Activated CD4-positive, alpha-beta T cell treated with anti-CD3 and anti-CD28 coated beads, Interleukin-2, amount 50 U/mL, for 4 hours (primary cell): ENCODE data around the gene KCTD1.

ENCODE experiments used
- DNase-seq, 2 experiments: peaks; one replicate each; pipeline ENCODE4 v3.0.0-alpha.2; 2020

Gene KCTD1

DNA sequence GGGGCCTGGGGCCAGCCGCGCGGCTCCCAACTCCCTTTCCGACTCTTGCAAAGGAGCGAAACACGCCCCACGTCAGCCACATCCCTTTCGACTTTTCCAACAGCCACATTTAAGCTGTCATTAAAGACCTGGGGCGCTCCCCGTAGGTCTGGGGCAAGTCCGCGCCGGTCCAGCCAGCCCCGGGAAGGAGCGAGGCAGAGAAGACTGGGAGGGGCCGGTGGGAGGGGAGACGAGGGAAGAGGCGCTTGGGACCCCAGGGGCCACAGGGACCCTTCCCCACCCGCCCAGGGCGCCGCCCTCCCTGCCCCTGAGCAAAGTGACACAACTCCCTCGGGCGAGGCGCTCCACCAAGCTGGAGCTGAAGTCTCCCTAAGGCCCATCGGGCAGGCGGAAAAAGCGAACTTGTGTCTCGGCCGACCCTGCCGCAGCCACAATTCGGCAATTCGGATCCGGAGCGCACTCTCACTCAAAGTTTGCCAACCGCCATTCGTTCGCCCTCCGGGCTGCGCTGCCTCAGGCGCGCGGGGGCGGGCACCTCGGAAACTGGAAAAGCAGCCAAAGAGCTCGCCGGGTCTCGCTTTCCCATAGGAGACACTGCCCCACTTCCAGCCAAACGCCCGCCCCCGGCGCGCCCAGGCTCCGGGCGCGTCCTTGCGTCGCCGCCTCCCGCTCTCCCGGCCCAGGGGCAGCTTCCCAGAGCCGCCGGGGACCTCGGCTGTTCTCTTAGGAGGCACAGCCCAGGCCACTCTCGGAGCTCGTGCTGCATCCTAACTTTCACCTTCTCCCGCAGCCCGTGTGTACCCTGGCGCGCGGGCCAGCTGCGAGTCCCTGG, 1.1 kb upstream of the KCTD1 start:
- DNase-seq = no peak

DNA sequence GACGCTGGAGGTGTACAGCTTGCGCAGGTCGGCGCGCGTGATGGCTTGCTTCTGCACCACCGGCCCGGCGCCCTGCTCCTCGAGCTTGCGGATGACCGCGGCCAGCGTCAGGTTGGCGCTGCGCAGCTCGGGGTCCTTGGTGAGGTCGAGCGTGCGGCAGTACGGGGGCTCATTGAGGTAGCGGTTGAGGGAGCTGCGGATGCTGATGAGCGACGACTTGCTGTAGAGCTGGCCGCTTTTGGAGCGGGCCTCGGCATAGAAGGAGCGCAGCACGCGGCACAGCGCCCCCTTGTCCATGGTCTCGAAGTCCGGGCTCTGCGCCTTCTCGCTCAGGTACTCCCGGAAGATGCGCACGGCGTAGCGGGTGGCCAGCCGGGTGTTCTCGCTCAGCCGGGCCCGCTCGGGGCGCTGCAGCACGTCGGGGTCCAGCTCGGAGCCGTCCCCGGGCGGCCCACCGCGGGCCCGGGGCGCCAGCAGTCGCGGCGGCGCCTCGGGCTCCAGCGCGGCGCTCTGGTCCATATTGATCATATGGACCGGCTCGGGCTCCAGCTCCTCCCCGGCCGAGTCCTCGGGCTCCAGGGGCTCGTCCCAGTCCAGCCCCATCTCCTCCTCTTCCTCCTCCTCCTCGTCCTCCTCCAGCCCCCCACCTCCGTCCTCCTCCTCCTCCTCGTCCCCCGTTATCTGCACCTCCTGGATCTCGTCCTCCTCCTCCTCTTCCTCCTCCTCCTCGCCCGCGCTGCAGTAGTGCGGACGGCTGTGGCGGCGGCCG, 523 bp downstream of the KCTD1 start:
- peak; percentile 31 to 38 for DNase-seq

DNA sequence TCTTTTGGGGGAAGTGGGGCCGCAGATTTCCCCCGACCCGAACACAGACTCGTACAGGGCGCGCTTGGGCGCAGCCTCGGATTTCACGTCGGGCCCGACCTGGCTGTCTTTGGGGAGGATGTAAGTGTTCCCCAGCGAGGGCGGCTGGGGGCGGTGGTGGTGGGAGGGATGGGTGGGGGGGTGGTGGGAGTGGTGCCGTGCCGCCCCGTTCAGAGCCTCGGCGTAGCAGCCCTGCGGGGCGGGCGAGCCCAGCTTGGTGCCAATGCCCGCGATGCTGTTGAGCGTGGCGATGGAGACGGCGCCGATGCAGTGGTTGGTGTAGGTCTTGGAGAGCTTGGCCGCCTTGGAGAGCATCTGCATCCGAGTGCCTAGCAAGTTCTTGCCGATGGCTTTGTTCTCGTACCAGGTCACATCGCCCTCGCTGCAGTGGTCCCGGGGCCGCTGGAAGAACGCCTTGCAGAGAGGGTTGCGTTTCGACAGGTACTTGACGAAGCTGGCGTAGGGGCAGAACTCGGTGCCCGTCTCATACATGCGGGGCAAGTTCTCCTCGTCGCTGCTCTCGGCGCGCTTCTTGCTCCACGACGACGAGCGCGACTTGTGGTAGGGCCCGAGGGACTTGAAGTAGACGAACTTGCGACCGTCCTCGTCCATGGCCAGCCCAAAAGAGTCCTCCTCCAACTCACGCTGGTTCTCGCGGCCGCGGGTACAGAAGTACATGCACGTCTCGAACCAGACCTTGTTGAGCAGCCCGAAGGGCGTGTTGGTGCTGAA, 1.3 kb downstream of the KCTD1 start:
- DNase-seq = no peak

DNA sequence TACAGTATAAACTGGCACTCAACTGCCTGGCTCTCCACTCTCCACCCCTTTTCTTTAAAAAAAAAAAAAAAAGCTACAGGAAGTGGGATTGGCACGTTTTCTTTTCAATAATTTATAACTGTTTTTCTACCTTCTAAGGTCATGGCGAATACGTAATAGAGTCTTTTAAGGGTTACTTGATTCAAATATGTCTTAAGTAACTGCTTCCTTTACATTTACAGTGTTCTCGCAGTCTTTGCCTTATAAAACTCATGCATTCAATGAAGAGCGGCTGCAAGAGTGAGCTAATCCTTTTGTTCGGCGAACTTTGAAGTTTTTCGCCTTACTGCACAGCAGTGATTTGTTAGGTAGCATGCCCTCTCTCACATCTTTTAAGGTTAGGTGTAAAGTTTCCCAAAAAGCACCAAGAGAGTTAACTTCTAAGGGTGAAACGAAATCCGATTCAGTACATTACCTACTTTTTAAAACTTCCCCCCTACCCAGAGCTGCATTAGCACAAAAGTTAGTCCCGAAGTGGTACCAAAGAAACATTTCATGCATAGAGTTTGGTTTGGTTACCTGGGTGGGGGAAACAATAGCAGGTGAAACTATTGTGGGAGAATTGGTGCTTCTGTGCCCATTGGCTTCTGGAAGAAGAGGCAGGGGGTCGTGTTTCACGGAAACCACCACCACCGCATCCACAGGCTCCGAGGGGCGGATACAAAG, 2.0 kb downstream of the KCTD1 start:
- no peak for DNase-seq

DNA sequence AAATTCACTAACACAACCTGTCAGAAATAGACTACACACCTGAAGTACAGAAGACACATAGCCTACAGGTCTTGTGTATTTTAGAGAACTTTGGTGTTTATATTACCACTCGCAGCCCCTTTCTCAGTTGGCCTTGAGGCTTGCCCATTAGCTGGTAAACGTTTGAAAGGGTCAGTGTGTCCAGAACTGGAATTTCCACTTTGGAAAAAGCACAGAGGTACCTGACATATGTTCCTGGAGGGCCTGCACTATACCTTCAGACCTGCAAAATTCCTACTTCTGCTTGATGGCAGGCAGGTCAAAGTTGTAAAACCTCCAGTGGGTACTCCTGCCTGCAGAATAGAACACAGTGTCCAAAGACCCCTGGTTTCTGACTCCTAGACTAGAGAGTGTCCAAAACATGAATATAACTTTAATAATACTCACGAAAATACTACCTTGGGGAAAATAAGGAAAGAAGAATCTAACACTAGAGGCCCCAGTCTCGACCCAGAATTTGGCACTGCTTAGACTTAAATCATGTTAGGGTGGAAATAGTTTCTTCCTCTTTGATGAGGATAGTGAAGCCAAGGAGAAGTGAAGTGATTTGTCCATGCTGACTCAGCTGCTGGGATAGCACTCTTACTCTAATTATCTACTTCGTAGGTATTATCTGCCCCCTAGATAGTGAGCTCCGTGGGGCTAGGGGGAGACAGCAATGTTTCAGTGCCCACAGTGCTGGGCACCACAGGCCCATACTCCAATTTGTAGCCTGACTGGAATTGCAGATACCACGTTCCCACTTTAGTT, 2.8 kb downstream of the KCTD1 start:
- no peak for DNase-seq

DNA sequence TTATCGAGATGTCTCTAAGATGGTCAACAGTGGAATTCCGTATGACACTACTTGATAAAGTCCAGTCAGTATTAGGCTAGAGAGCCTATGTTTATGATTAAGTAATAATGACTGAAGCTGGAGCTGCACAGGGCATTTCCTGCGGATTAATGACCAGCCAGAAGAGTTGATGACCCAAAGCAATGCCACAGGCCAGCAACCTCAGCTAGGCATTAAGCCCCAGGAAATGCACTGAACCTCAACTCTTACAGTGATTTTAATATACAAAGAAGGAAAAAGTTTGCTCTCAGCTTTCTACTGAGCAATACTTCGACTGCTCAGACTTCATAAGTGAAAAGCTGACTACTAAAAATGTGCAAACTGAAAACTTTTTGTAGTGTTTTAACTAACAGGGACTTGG, 3.9 kb downstream of the KCTD1 start:
- DNase-seq = no peak

DNA sequence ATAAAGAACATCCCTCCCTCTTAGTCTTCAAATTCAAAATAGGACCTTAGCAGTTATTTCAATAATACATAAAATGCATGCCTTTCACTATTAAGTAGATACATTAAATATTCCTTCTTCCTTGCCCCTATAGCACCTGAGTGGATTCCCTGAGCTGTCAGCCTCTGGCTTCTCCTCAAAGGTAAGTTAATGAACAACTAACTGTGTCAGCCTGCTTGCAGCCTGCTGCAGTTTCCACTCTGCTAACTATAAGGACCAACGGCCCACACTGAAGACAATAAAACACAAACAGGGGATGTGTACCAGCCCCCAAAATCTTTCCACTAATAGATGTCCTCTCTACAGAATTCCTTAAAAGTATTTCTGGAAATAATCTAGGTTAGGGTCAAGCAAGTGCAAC, 5.0 kb downstream of the KCTD1 start:
- DNase-seq = no peak

DNA sequence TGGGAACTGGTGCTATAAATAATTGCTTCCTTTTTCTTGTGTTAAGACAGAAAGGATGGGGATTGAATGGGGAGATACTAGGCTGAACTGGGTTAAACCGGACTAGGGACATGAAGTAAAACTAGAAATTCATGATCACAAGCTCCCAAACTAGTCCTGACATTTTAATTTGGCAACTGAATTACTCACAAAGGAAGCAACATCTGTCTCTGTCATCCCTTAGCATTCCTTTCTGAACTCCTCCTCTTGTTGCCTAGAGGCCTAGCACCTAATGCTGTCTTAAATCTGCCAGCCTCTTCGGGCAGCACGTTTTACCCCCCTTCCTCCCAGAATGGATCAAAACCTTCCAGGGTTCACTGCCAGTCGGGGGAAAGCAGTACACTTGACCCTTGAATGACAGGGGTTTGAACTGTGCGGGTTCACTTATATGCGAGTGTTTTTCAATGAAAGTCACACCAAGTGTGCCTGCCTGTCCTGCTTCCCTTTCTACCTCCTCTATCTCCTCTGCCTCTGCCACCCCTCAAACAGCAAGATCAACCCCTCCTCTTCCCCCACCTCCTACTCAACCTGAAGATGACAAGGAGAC, 8.2 kb downstream of the KCTD1 start:
- DNase-seq = no peak

DNA sequence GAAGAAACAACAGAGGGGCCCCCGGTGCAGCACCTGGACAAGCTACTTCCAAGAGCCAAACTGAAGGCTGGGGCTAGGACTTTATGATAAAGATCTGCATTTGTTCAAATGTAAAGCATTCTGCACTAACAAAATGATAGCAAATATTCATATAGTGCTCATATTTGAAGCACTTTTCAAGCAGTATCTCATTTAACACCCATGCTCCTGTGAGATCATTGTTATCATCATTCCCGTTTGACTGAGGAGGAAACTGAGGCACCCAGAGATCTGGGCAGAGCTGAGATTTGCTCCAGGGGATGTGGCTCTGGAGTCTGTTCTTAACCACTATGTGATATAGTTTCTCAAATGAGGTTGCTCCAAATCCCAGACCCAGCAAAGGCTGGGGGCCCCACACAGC, 9.8 kb downstream of the KCTD1 start:
- DNase-seq = no peak

DNA sequence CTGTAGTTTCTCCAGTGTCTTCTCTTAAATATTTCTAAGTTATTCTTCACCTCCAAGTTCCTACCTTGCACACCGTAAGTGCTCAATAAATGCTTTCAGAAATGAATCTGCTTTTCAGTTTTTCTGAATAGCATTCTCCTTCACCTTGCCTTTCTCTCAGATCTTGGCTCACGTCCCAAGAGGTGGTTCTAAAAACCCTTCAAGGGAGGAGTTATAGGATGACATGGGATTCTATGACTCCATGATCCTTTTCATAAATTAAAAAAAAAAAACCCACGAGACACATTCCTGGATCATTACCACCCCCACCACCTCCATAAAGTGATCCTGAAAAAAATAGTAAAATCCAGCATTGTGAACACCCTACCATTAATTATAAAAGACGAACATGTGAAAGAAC, 11.7 kb downstream of the KCTD1 start:
- DNase-seq = no peak

DNA sequence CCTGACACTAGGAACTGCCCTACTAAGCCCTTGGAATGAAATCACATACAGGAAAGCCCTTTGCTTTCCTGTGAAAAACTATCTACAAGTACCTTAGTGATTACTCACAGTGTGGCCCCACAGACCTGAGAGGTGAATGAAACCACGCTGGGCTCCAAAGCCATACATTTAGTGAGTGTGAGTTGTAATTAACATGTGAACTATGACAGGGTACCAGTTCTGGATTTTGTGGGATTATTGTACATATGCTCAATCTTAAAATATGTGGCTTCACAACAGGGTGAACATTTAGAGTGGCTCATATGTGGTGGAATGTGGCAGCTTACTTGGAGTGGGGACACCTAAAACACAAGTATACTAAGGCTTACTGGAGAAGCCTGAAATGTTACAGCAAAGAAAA, 12.3 kb downstream of the KCTD1 start:
- no peak for DNase-seq

DNA sequence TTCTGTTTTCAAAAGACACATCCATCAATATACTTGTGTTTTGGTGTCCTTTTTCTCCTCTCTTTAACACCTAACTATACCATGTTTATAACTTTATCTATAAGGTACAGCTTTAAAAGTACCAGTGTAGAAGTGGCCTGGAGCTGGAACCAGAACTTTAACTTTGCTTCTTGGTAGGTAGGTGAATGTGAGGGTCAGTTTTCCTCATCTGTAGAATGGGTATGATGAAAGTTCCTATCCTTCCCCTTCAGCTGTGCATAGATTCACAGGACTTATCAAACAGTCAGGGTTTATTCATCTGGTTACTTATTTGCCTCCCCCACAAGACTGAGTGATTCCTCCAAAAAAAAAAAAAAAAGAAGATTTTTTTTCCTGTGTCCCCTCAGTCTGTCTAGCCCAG, 12.7 kb downstream of the KCTD1 start:
- no peak for DNase-seq

DNA sequence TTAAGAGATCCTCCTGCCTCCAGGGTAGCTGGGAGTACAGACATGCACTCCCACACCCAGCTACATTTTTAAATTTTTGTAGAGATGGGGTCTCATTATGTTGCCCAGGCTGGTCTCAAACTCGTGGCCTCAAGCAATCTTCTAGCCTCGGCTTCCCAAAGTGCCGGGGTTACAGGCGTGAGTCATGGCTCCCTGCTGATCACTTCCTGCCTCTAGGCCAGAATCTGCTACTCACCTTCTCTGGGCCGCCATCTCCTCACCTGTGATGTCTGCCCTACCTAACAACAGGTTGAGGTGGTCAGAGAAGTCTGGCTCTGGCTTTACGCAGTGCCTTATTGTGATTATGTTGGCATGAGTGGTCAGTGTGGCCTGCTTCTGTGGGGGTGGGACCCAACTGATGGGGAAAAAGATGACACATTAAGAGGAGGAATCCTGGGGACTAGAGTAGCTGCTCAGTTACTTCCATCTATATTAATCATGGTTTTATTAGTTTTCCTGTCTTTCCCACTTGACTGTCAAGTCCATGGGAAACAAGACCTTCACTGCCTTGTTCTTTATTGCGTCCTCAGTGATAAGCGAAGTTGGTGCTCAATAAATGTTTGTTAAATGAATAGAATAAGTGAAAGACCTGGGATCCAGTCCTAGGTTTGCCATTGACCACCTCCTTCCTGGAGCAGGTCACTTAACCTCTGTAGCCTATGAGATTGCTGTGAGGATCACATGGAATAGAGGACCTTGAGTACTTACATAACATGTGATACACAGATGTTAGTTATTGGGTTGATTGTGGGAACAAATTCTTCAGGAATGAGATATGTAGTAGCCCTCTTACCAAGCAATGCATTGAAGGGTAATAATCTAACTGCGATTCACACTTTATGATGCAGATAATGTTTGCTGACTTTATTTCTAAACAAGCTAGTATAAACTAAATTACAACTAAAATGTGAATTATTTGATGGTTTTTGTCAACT, 15.7 kb downstream of the KCTD1 start:
- no peak for DNase-seq

DNA sequence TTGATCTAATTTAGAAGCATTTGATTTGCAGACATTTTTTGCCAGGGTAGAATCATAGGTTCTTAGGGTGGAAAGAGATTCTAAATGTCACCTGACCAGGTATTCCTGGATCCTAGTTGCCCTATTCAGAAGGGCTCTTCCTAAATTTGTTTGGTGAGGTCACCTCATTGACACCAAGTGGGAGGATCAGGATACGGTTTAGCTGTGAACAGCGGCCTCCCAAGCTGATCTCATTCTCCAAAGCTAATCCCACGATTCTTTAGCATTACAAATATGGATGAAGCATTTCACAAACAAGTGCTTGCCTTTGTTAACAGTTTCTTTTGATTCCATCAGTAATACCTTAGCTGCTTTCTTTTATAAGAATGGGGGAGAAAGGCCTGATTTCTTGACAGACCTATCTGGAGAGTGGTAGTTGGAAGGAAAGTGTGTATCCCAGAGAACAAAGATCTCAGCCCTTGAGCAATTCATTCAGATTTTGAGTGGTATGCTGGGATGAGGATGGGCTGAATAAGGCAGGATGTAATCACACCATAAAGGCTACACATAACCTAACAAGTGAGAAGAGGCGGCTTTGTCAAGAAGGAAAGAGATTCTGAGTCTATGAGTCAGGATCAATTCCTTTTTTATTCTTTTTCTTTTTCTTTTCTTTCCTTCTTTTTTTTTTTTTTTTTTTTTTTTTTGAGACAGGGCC, 16.6 kb downstream of the KCTD1 start:
- DNase-seq = no peak

DNA sequence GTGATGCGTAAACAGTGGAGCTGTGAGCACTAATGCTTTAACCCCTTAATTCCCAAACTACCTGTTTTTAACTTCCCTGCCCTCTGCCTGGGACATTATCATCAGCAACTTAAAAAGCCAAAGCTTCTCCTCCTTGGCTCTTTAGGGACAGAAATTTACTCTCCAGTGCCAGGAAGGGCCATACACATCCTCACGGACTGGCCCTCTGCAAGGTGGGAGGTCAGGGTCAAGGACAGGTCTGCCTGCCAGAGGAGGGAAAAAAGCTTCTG, 21.5 kb downstream of the KCTD1 start:
- no peak for DNase-seq

DNA sequence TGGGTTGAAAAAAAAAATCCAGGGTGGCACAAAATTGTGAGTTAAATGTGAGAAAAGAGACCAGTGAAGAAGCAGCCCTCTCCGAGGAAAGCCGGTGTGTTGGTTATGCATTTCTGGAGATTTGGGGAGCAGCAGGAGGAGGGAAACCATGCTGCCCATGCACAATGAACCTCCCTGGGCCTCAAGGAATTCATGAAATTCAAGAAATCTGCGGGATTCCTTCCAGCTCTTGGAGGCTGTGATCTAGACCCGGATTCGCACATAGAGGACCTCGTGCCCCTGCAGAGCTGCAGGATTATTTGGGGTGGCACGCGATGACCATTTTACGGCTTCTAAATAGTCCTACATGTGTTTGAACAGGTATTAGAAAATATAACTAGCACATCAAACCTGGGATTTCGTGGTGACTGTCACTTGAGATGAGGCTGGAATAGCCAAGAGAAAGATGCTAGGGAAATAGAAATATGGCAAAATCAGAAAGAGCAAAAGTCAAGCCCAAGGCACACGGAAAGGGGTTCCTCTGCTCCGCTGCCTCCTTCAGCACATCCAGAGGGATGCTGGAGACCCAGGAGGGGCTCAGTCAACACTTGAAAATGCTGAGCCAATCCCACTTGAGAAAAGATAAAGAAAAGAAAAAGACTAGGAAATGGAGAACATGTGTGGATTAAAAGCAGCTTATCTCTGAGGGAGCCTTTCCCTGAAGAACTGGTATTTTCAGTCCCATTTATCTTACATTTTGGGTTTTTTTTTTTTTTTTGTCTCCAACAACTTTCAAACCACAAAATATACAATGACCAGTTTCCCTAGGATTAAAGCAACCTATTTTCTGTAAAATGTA, 22.0 kb downstream of the KCTD1 start:
- DNase-seq = no peak

DNA sequence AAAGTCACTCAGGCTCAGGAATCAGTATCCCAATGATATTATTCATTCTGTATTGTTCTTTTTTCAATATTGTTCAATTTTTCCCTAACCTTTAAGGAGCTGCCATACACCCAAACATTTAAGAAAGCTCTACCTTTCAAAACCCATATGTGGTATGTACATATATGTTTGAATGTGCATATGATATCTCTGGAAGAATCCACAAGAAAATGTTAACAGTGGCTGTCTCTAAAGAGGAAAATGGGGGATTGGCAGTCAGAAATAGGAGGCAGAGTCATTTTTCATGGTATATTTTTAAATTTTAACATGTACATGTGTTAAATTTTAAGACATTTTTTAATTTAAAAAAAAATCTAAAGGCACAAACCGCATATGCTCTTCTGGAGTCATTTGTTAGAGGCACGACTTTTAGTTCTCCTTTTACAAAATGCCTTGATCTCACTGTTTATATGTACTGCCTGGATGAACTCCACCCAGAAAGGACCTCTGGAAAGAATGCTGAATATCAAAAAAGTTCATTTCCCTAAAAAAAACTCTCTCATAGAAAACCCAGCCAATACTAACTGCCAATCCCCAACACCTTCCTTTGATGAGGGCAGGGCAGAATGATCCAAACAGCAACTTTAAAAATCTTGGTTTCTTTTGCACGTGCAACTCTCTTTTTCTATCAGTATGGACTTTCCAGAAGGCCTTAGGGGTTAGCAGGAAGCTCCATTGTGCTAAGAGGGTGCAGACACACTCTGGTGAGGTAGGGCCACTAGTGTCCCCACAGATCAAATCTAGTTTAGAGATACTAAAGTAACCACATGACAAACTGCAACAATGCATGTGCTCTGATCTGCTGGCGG, 23.6 kb downstream of the KCTD1 start:
- no peak for DNase-seq

DNA sequence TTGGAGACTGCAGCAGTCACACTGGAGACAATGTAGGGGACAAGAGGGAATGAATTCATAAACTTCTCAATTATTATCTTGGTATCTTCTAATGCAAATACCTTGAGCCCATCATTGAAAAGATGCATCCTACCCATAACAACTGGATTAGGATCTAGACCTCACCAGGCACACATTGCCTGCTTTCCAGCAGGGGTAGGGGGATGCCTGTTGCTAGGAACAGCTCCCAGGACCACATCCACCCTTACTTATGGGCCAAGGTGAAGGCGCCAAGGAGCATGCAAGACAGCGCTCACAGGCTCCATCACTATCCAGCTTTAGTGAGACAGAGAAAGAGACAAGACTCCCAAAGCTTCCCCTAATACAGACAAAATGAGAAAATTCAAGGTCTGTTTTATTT, 24.4 kb downstream of the KCTD1 start:
- DNase-seq = no peak
